Urinary bladder (tissue), 4 donors: Measurements from ENCODE around the gene CAPN10. TPM values are rescaled to one million over a fixed set of nuclear protein-coding genes. Genes with fewer than 3 reads are reported as not detected.

Experiments used
- DNase-seq: peaks from one replicate; pipeline ENCODE4 v3.0.0-alpha.2; 2015; ENCODE audit errors: extremely low spot score
- H3K27ac ChIP-seq: one replicate; pipeline ENCODE4 v1.5.1; 2013; ENCODE audit warnings: low read depth, mild to moderate bottlenecking, moderate library complexity
- H3K36me3 ChIP-seq: one replicate; pipeline ENCODE4 v1.6.1; 2013; ENCODE audit warnings: mild to moderate bottlenecking, moderate library complexity; ENCODE audit not compliant: insufficient read depth
- H3K4me1 ChIP-seq: one replicate; pipeline ENCODE4 v1.6.1; 2013; ENCODE audit warnings: mild to moderate bottlenecking, moderate library complexity; ENCODE audit not compliant: insufficient read depth
- H3K4me3 ChIP-seq: one replicate; pipeline ENCODE4 v1.5.1; 2013; ENCODE audit warnings: low read depth, low read length
- WGBS: extraction: QIAGEN DNeasy Blood & Tissue Kit; methylation state at CpG from one replicate; pipeline ENCODE4 v1.1.7; 2013; 5-methylcytosine and 5-hydroxymethylcytosine counted together
- polyA plus RNA-seq: library from polyadenylated mRNA; stranded (reverse); fragments of 200-250 nt; gene quantifications from one replicate; pipeline ENCODE4 v1.2.3, GENCODE V29; 2013
- total RNA-seq: library from RNA; depleted of rRNA; stranded (reverse); fragments of >200 nt; gene quantifications from one replicate; pipeline ENCODE4 v1.2.3, GENCODE V29; 2014
- donor health status: healthy with polysubstance abuse.
- donor health status: healthy.

CAPN10 gene
- total and polyA plus RNA-seq, 2 donors = 13.6 to 23.3 TPM

GRCh38 chr2:240567872-240568677 lies 18.5 kb upstream of the CAPN10 start, which contains the start of gene RNPEPL1:
Gene RNPEPL1, plus strand, starts transcription at chr2:240568484. Its CDS starts 103 bp downstream, at chr2:240568587.
- H3K4me1 ChIP-seq = peaks cover 2% of the 10 kb centered on the region
- H3K36me3 ChIP-seq = no peaks in the 10 kb centered on the region
- no peak for DNase-seq
- peak within 1 kb of the TSS; percentile 66 for H3K4me3 ChIP-seq
- H3K27ac ChIP-seq = peak within 1 kb of the TSS; percentile 76
- under 1% methylated on average over 100 of the region's 106 CpGs for WGBS

GRCh38 chr2:240568678-240569522 lies 17.6 kb upstream of the CAPN10 start:
- peak overlapping the region; percentile 66 for H3K4me3 ChIP-seq
- DNase-seq = no peak
- H3K27ac ChIP-seq = no peak overlapping the region
- peaks cover 2% of the 10 kb centered on the region for H3K4me1 ChIP-seq
- H3K36me3 ChIP-seq = no peaks in the 10 kb centered on the region
- WGBS = 2% methylated on average over 93 of the region's 93 CpGs

GRCh38 chr2:240569523-240569997 lies 17.0 kb upstream of the CAPN10 start:
- H3K4me1 ChIP-seq = peaks cover 2% of the 10 kb centered on the region
- whole genome bisulfite sequencing = 77% methylated on average over 9 of the region's 9 CpGs
- no peak for DNase-seq
- H3K4me3 ChIP-seq = peak overlapping the region; percentile 66
- peaks cover 1% of the 10 kb centered on the region for H3K36me3 ChIP-seq
- H3K27ac ChIP-seq = no peak overlapping the region

DNA sequence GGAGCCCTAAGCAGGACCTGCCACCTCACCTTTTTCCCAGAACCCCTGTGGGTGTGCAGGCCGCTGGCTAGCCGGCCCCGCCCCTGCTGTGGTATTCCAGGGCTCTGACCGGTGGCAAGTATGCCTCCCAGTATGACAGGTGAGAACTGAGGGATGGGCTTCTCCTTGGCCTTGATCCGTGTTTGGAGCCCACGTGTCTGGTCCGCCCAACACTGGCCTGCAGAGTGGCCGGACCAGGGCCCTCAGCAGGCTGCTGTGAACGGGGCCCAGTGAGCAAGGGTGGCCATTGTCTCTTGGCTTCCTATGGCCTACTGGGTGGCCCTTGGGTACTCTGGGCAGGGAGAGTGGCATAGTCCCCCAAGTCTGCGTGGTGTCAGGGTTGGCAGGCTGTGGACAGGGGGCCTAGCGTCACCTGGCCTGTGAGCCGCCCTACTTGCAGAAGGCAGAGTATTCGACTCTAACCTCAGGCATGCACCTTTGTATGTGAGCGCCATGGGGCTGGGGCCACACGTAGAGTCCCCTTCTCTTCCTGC lies 16.5 kb upstream of the CAPN10 start:
- H3K27ac ChIP-seq = no peak overlapping the region
- 91% methylated on average over 15 of the region's 15 CpGs for WGBS
- peaks cover 3% of the 10 kb centered on the region for H3K36me3 ChIP-seq
- H3K4me1 ChIP-seq = peaks cover 2% of the 10 kb centered on the region
- no peak for DNase-seq
- no peak overlapping the region for H3K4me3 ChIP-seq

DNA sequence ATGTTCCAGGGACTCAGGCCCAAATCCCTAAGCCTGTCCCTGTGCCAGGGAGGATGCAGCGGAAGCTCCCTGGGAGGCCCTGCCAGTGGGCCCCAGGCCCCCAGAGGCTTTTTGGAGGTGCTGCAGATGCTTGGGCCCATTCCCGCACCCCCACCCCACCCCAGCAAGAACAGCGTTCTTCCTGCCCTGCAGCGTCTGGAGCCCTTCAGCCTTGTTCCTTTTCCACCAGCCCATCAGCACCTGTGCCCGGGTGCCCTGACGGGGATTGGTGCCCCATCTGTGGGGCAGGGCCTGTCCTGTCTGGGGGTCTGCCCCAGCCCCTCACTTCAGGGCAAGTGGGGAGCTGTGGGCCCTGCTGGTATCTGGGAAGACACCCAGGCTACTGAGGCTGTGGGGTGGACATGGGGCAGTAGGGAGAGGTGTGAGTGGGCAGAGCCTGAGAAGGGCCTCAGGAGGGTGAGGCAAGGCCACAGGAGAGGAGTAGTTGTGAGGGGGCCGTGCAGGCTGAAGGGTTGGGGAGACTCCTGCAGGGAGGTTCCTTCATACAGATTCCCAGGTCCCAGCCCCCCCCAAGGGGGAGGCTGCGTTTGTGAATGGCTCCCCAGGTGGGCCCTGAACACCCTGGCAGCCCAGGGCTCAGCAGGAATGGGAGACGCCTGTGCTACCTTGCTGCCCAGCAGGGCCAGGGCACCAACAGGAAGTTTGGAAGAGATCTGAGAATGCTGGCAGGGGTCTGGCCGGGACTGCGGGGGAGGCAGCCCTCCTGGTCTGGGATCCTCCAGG lies 15.8 kb upstream of the CAPN10 start:
- DNase-seq = no peak
- H3K36me3 ChIP-seq = peaks cover 3% of the 10 kb centered on the region
- H3K27ac ChIP-seq = no peak overlapping the region
- peaks cover 2% of the 10 kb centered on the region for H3K4me1 ChIP-seq
- 87% methylated on average over 11 of the region's 11 CpGs for whole genome bisulfite sequencing
- no peak overlapping the region for H3K4me3 ChIP-seq

DNA sequence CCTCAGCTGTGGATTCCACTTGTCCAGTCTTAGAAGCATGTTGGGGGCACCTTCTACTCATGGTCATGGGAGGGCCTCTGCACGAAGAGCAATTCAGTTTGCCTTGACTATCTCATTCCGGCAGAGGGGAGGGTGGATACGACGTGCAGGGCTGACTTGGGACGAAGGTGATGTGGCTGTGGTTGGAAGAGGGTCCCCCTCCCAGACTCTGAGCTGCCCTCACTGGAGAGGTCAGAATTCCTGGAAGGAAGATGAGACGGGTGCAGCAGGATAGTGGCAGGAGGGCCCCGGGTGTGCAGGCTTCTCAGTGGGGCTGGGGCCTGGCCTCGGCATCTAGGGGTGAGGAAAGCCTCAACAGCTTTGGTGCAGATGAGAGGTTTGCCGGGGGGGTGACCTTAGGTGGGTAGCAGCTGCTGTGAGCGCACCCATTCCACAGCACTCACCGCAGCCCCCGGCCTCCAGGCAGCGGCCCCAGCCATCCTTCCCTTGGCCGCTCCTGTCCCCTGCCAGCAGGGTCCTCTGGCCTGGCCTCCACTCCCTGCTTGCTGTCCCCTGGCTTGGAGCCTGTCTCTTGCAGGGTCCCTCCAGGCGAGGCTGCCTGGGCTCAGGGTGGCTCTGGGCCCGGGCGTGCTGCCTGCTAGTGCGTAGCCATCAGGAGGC lies 15.1 kb upstream of the CAPN10 start:
- H3K4me1 ChIP-seq = peaks cover 2% of the 10 kb centered on the region
- no peak overlapping the region for H3K4me3 ChIP-seq
- 86% methylated on average over 18 of the region's 18 CpGs for WGBS
- DNase-seq = no peak
- no peak overlapping the region for H3K27ac ChIP-seq
- peaks cover 3% of the 10 kb centered on the region for H3K36me3 ChIP-seq

GRCh38 chr2:240572141-240573031 lies 14.1 kb upstream of the CAPN10 start:
- no peak for DNase-seq
- H3K4me3 ChIP-seq = no peak overlapping the region
- no peak overlapping the region for H3K27ac ChIP-seq
- H3K36me3 ChIP-seq = peaks cover 3% of the 10 kb centered on the region
- WGBS = 91% methylated on average over 30 of the region's 30 CpGs
- H3K4me1 ChIP-seq = no peaks in the 10 kb centered on the region

GRCh38 chr2:240573071-240573515 lies 13.4 kb upstream of the CAPN10 start:
- Histone ChIP-seq H3K4me1 (no peaks in the 10 kb centered on the region), H3K4me3 (no peak overlapping the region), H3K27ac (no peak overlapping the region), H3K36me3 (peaks cover 3% of the 10 kb centered on the region)
- no peak for DNase-seq
- 87% methylated on average over 20 of the region's 20 CpGs for WGBS

- Histone ChIP-seq H3K27ac (no peak overlapping the region), H3K4me1 (no peaks in the 10 kb centered on the region), H3K4me3 (no peak overlapping the region), H3K36me3 (peaks cover 3% of the 10 kb centered on the region)
- no peak for DNase-seq
- WGBS = 88% methylated on average over 37 of the region's 37 CpGs
These were observed 12.8 kb upstream of the CAPN10 start for GRCh38 chr2:240573516-240574385.

- Histone ChIP-seq H3K36me3 (peaks cover 3% of the 10 kb centered on the region), H3K4me1 (no peaks in the 10 kb centered on the region), H3K4me3 (no peak overlapping the region), H3K27ac (no peak overlapping the region)
- 87% methylated on average over 21 of the region's 21 CpGs for WGBS
- DNase-seq = no peak
These were observed 12.0 kb upstream of the CAPN10 start for GRCh38 chr2:240574386-240575100.
